H9 (cell line): Measurements from ENCODE around the gene ELFN2. TPM values are rescaled to one million over a fixed set of nuclear protein-coding genes. Genes with fewer than 3 reads are reported as not detected.

Experiments used
- DNase-seq: peaks from one replicate; pipeline ENCODE4 v3.0.0-alpha.2; 2017
- H2AFZ ChIP-seq: one replicate; pipeline ENCODE4 v1.6.1; 2013; ENCODE audit warnings: mild to moderate bottlenecking, low read length, control low read depth, moderate library complexity
- H2AK5ac ChIP-seq: 2 replicates; pipeline ENCODE4 v1.6.1; 2013; ENCODE audit warnings: low read length, control low read depth, mixed read lengths; ENCODE audit not compliant: insufficient read length
- H2BK120ac ChIP-seq: one replicate; pipeline ENCODE4 v1.6.1; 2013; ENCODE audit warnings: low read depth, mild to moderate bottlenecking, low read length, control low read depth, inconsistent platforms; ENCODE audit not compliant: poor library complexity, severe bottlenecking
- H2BK12ac ChIP-seq: 2 replicates; pipeline ENCODE4 v1.6.1; 2013; ENCODE audit warnings: low read length, control low read depth, mixed read lengths, low read depth; ENCODE audit not compliant: insufficient read length
- H2BK15ac ChIP-seq: 2 replicates; pipeline ENCODE4 v1.6.1; 2013; ENCODE audit warnings: low read depth, low read length, control low read depth
- H2BK20ac ChIP-seq: one replicate; pipeline ENCODE4 v1.6.1; 2013; ENCODE audit warnings: low read depth, mild to moderate bottlenecking, low read length, control low read depth, inconsistent platforms; ENCODE audit not compliant: poor library complexity, severe bottlenecking
- H2BK5ac ChIP-seq: 2 replicates; pipeline ENCODE4 v1.6.1; 2013; ENCODE audit warnings: low read length, control low read depth, mixed read lengths; ENCODE audit not compliant: insufficient read length
- H3K14ac ChIP-seq: 2 replicates; pipeline ENCODE4 v1.6.1; 2013; ENCODE audit warnings: low read length, control low read depth; ENCODE audit not compliant: insufficient read depth
- H3K18ac ChIP-seq: 2 replicates; pipeline ENCODE4 v1.6.1; 2013; ENCODE audit warnings: low read depth, mild to moderate bottlenecking, mixed read lengths, low read length, control low read depth; ENCODE audit not compliant: insufficient read length
- H3K23ac ChIP-seq: 2 replicates; pipeline ENCODE4 v1.6.1; 2013; ENCODE audit warnings: low read length, control low read depth, mixed read lengths, low read depth; ENCODE audit not compliant: insufficient read length
- H3K23me2 ChIP-seq: 2 replicates; pipeline ENCODE4 v1.6.1; 2013; ENCODE audit warnings: low read depth, mild to moderate bottlenecking, mixed read lengths, low read length, control low read depth; ENCODE audit not compliant: insufficient read length, poor library complexity, severe bottlenecking
- H3K27ac ChIP-seq: 2 replicates; pipeline ENCODE4 v1.5.1; 2013; ENCODE audit warnings: low read length, control low read depth, mixed read lengths, low read depth; ENCODE audit not compliant: insufficient read length
- H3K27me3 ChIP-seq: 2 replicates; pipeline ENCODE4 v1.6.1; 2013; ENCODE audit warnings: low read length, control low read depth, inconsistent platforms; ENCODE audit not compliant: insufficient read depth
- H3K4ac ChIP-seq: 2 replicates; pipeline ENCODE4 v1.6.1; 2013; ENCODE audit warnings: low read depth, mild to moderate bottlenecking, control low read depth, inconsistent platforms, low read length, moderate library complexity
- H3K4me1 ChIP-seq: 2 replicates; pipeline ENCODE4 v1.6.1; 2013; ENCODE audit warnings: low read length, control low read depth, inconsistent platforms; ENCODE audit not compliant: insufficient read depth
- H3K4me2 ChIP-seq: 2 replicates; pipeline ENCODE4 v1.6.1; 2013; ENCODE audit warnings: low read length, control low read depth, mixed read lengths; ENCODE audit not compliant: insufficient read length, insufficient read depth
- H3K56ac ChIP-seq: 2 replicates; pipeline ENCODE4 v1.6.1; 2013; ENCODE audit warnings: low read depth, mild to moderate bottlenecking, mixed read lengths, low read length, control low read depth; ENCODE audit not compliant: insufficient read length
- H3K79me1 ChIP-seq: 2 replicates; pipeline ENCODE4 v1.6.1; 2013; ENCODE audit warnings: low read depth, mild to moderate bottlenecking, moderate library complexity, low read length, control low read depth, inconsistent platforms; ENCODE audit not compliant: insufficient read depth, poor library complexity, severe bottlenecking
- H3K79me2 ChIP-seq: 2 replicates; pipeline ENCODE4 v1.6.1; 2013; ENCODE audit warnings: low read length, control low read depth, inconsistent platforms; ENCODE audit not compliant: insufficient read depth
- H3K9ac ChIP-seq: 2 replicates; pipeline ENCODE4 v1.6.1; 2013; ENCODE audit warnings: low read length, control low read depth, mixed read lengths; ENCODE audit not compliant: insufficient read length; ENCODE audit errors: extremely low read depth
- H3K9me3 ChIP-seq: one replicate; pipeline ENCODE4 v1.6.1; 2013; ENCODE audit warnings: low read depth, low read length, inconsistent platforms; ENCODE audit not compliant: control insufficient read depth
- H3T11ph ChIP-seq: one replicate; pipeline ENCODE4 v1.6.1; 2013; ENCODE audit warnings: mild to moderate bottlenecking, low read length, control low read depth, inconsistent platforms
- H4K20me1 ChIP-seq: one replicate; pipeline ENCODE4 v1.6.1; 2013; ENCODE audit not compliant: control insufficient read depth, insufficient read length, insufficient read depth
- H4K5ac ChIP-seq: 2 replicates; pipeline ENCODE4 v1.6.1; 2013; ENCODE audit warnings: low read depth, mild to moderate bottlenecking, mixed read lengths, low read length, control low read depth; ENCODE audit not compliant: insufficient read length
- H4K8ac ChIP-seq: replicated peaks from 2 replicates; pipeline ENCODE4 v1.6.1; 2013; ENCODE audit warnings: low read length, control low read depth, mixed read lengths, low read depth; ENCODE audit not compliant: insufficient read length
- H4K91ac ChIP-seq: 2 replicates; pipeline ENCODE4 v1.6.1; 2013; ENCODE audit warnings: low read depth, mild to moderate bottlenecking, moderate library complexity, mixed read lengths, low read length, control low read depth; ENCODE audit not compliant: insufficient read length
- H3K27ac Mint-ChIP-seq, 3 experiments: 2 replicates in 2 of 3; 3 replicates in 1 of 3; pipeline ENCODE4 v1.8.0; 2020 to 2021; ENCODE audit warnings: mixed read lengths in 3 of 3, mild to moderate bottlenecking in 1 of 3, moderate library complexity in 1 of 3
- H3K27me3 Mint-ChIP-seq: 2 replicates; pipeline ENCODE4 v1.8.0; 2021; ENCODE audit warnings: low read depth, mild to moderate bottlenecking, moderate library complexity, mixed read lengths
- H3K36me3 Mint-ChIP-seq, 3 experiments: 2 replicates in 2 of 3; 3 replicates in 1 of 3; pipeline ENCODE4 v1.8.0; 2020 to 2021; ENCODE audit warnings: low read depth in 3 of 3, mixed read lengths in 3 of 3; ENCODE audit not compliant: insufficient read depth in 1 of 3
- H3K4me1 Mint-ChIP-seq, 2 experiments: 2 replicates each; pipeline ENCODE4 v1.8.0; 2020; ENCODE audit warnings: mixed read lengths in 2 of 2
- H3K4me3 Mint-ChIP-seq, 2 experiments: 2 replicates in 1 of 2; 3 replicates in 1 of 2; pipeline ENCODE4 v1.8.0; 2020 to 2021; ENCODE audit warnings: mild to moderate bottlenecking in 2 of 2, mixed read lengths in 2 of 2, moderate library complexity in 1 of 2
- H3K9me3 Mint-ChIP-seq, 2 experiments: 2 replicates in 1 of 2; 3 replicates in 1 of 2; pipeline ENCODE4 v1.8.0; 2020; ENCODE audit warnings: mild to moderate bottlenecking in 2 of 2, mixed read lengths in 2 of 2, moderate library complexity in 1 of 2
- CTCF ChIP-seq: fragments of 200-600 bp; sonication (generic); conservative IDR thresholded peaks from 3 replicates; pipeline ENCODE4 v1.8.0; 2021; ENCODE audit warnings: antibody characterized with exemption, mild to moderate bottlenecking
- WGBS: extraction: QIAGEN DNeasy Blood & Tissue Kit; methylation state at CpG from one replicate; pipeline ENCODE4 v1.1.7; 2013; ENCODE audit warnings: missing lambda C conversion rate, low lambda C conversion rate, mixed read lengths; ENCODE audit not compliant: insufficient read length; ENCODE audit errors: extremely low coverage; 5-methylcytosine and 5-hydroxymethylcytosine counted together
- total RNA-seq: library from RNA; stranded (reverse); gene quantifications from 2 replicates; pipeline ENCODE4 v1.2.1, GENCODE V29; 2021

The ELFN2 gene
- total RNA-seq, 1 experiment from 2014 or later: 0.70 TPM

GRCh38 chr22:37406441-37407235 is 20.6 kb downstream of the ELFN2 start:
- H3T11ph ChIP-seq: no peak overlapping the region
- no peak overlapping the region; the same call in 1 of the 2 replicates for H3K14ac ChIP-seq
- no CpG with 5 or more reads among the region's 17 CpGs for WGBS
- H3K79me2 ChIP-seq: no peaks in the 10 kb centered on the region
- no peak overlapping the region for H3K27ac ChIP-seq
- no peaks in the 10 kb centered on the region for H3K9me3 Mint-ChIP-seq
- H4K91ac ChIP-seq: no peak overlapping the region
- peaks cover 14% of the 10 kb centered on the region for H3K27me3 Mint-ChIP-seq
- no peaks in the 10 kb centered on the region for H3K4me1 ChIP-seq
- no peak overlapping the region for H3K56ac ChIP-seq
- H2BK5ac ChIP-seq: no peak overlapping the region
- no peak for TF ChIP-seq CTCF
- no peak overlapping the region for H2BK120ac ChIP-seq
- no peak overlapping the region for H4K5ac ChIP-seq
- H4K8ac ChIP-seq: no peak overlapping the region
- no peak overlapping the region for H3K4me3 Mint-ChIP-seq
- H3K4ac ChIP-seq: no peak overlapping the region
- no peak overlapping the region for H3K27ac Mint-ChIP-seq
- no peaks in the 10 kb centered on the region for H3K9me3 ChIP-seq
- H3K36me3 Mint-ChIP-seq: no peaks in the 10 kb centered on the region
- no peak overlapping the region for H2AFZ ChIP-seq
- H3K4me1 Mint-ChIP-seq: peaks cover 16 to 41% of the 10 kb centered on the region in 2 experiments
- no peak overlapping the region for H2BK12ac ChIP-seq
- H3K23ac ChIP-seq: no peak overlapping the region
- no peaks in the 10 kb centered on the region for H3K79me1 ChIP-seq
- no peak overlapping the region for H3K4me2 ChIP-seq
- DNase-seq: no peak
- no peak overlapping the region for H2AK5ac ChIP-seq
- no peaks in the 10 kb centered on the region for H3K27me3 ChIP-seq
- H3K9ac ChIP-seq: no peak overlapping the region
- H2BK15ac ChIP-seq: no peak overlapping the region
- H3K18ac ChIP-seq: no peak overlapping the region
- H3K23me2 ChIP-seq: no peaks in the 10 kb centered on the region
- peaks cover 3% of the 10 kb centered on the region for H4K20me1 ChIP-seq
- H2BK20ac ChIP-seq: no peak overlapping the region
